Esophagus (tissue), 2 donors: Measurements from ENCODE around the gene MRPS16. TPM values are rescaled to one million over a fixed set of nuclear protein-coding genes. Genes with fewer than 3 reads are reported as not detected.

ENCODE experiments used
- H3K27ac ChIP-seq, 2 donors: one replicate each; pipeline ENCODE4 v1.5.1; 2013; ENCODE audit warnings: low read depth in 2 of 2, mild to moderate bottlenecking in 2 of 2, inconsistent platforms in 1 of 2, low read length in 1 of 2, moderate library complexity in 1 of 2
- H3K27me3 ChIP-seq, 2 donors: one replicate each; pipeline ENCODE4 v1.6.1; 2013; ENCODE audit warnings: low read length in 2 of 2, control low read depth in 1 of 2, mild to moderate bottlenecking in 1 of 2; ENCODE audit not compliant: insufficient read depth in 2 of 2, control insufficient read depth in 1 of 2
- H3K36me3 ChIP-seq, 2 donors: one replicate each; pipeline ENCODE4 v1.6.1; 2013; ENCODE audit warnings: low read length in 1 of 2; ENCODE audit not compliant: control insufficient read depth in 2 of 2, insufficient read depth in 2 of 2
- H3K4me1 ChIP-seq, 2 donors: one replicate each; pipeline ENCODE4 v1.6.1; 2013; ENCODE audit warnings: low read length in 1 of 2; ENCODE audit not compliant: control insufficient read depth in 2 of 2, insufficient read depth in 2 of 2
- H3K4me3 ChIP-seq, 2 donors: one replicate each; pipeline ENCODE4 v1.5.1; 2013; ENCODE audit warnings: low read length in 2 of 2, mild to moderate bottlenecking in 2 of 2, low read depth in 1 of 2, moderate library complexity in 1 of 2
- H3K9me3 ChIP-seq, 2 donors: one replicate each; pipeline ENCODE4 v1.6.1; 2013; ENCODE audit warnings: mild to moderate bottlenecking in 2 of 2, low read depth in 1 of 2, low read length in 1 of 2, moderate library complexity in 1 of 2; ENCODE audit not compliant: control insufficient read depth in 2 of 2, insufficient read depth in 1 of 2
- WGBS, 2 donors: extraction: QIAGEN DNeasy Blood & Tissue Kit; methylation state at CpG; one replicate each; pipeline ENCODE4 v1.1.7; 2013; 5-methylcytosine and 5-hydroxymethylcytosine counted together
- polyA plus RNA-seq, 2 donors: library from polyadenylated mRNA; stranded (reverse); fragments of 200-250 nt; gene quantifications; one replicate each; pipeline ENCODE4 v1.2.3, GENCODE V29; 2013
- donor health status: healthy with polysubstance abuse.
- donor health status: Bipolar disorder and iron deficiency.

The MRPS16 gene
- polyA plus RNA-seq, 2 donors, result 41.7 to 60.3 TPM

- H3K9me3 ChIP-seq, result no peaks in the 10 kb centered on the region
- H3K27ac ChIP-seq, result peak overlapping the region; percentile 96 to 98
- H3K36me3 ChIP-seq, result peaks cover 2 to 4% of the 10 kb centered on the region in 2 donors
- WGBS, 2 donors, result 2% methylated on average over 8 of the region's 8 CpGs
- no peaks in the 10 kb centered on the region for H3K4me1 ChIP-seq
- H3K4me3 ChIP-seq, result peak overlapping the region; percentile 86 to 90
- H3K27me3 ChIP-seq, result no peaks in the 10 kb centered on the region
Observed at GRCh38 chr10:73246322-73246645, 6.2 kb downstream of the MRPS16 start.

- Histone ChIP-seq H3K4me1 (no peaks in the 10 kb centered on the region), H3K4me3 (no peak overlapping the region), H3K27ac (no peak overlapping the region), H3K27me3 (no peaks in the 10 kb centered on the region), H3K9me3 (no peaks in the 10 kb centered on the region), H3K36me3 (peaks cover 0 to 2% of the 10 kb centered on the region in 2 donors)
- WGBS, 2 donors, result 55% methylated on average over 8 of the region's 8 CpGs
Observed at GRCh38 chr10:73244866-73245477, 7.5 kb downstream of the MRPS16 start.

GRCh38 chr10:73239908-73240307 lies 12.5 kb downstream of the MRPS16 start:
- Histone ChIP-seq H3K27me3 (no peaks in the 10 kb centered on the region), H3K36me3 (peaks cover 2 to 7% of the 10 kb centered on the region in 2 donors), H3K27ac (no peak overlapping the region), H3K4me3 (no peak overlapping the region), H3K4me1 (no peaks in the 10 kb centered on the region), H3K9me3 (no peaks in the 10 kb centered on the region)
- WGBS, 2 donors, result 94 to 96% methylated on average over 2 of the region's 2 CpGs

- Histone ChIP-seq H3K27me3 (no peaks in the 10 kb centered on the region), H3K4me1 (no peaks in the 10 kb centered on the region), H3K9me3 (no peaks in the 10 kb centered on the region), H3K4me3 (no peak overlapping the region), H3K36me3 (peaks cover 2 to 7% of the 10 kb centered on the region in 2 donors), H3K27ac (no peak overlapping the region)
- WGBS, 2 donors, result 93 to 95% methylated on average over 5 of the region's 5 CpGs
Observed at GRCh38 chr10:73238990-73239566, 13.4 kb downstream of the MRPS16 start.

- Histone ChIP-seq H3K4me1 (no peaks in the 10 kb centered on the region), H3K9me3 (no peaks in the 10 kb centered on the region), H3K36me3 (peaks cover under 1 to 7% of the 10 kb centered on the region in 2 donors), H3K27ac (no peak overlapping the region), H3K4me3 (no peak overlapping the region), H3K27me3 (no peaks in the 10 kb centered on the region)
- 87 to 89% methylated on average over 7 of the region's 7 CpGs for WGBS, 2 donors
Observed at GRCh38 chr10:73234695-73235094, 17.7 kb downstream of the MRPS16 start.

GRCh38 chr10:73233883-73234282 lies 18.6 kb downstream of the MRPS16 start:
- Histone ChIP-seq H3K4me1 (no peaks in the 10 kb centered on the region), H3K9me3 (no peaks in the 10 kb centered on the region), H3K27ac (no peak overlapping the region), H3K27me3 (no peaks in the 10 kb centered on the region), H3K4me3 (no peak overlapping the region), H3K36me3 (peaks cover 2 to 5% of the 10 kb centered on the region in 2 donors)
- WGBS, 2 donors, result 91 to 94% methylated on average over 2 of the region's 2 CpGs

- H3K4me3 ChIP-seq, result no peak overlapping the region
- peaks cover 2 to 3% of the 10 kb centered on the region in 2 donors for H3K36me3 ChIP-seq
- no peaks in the 10 kb centered on the region for H3K27me3 ChIP-seq
- WGBS, 2 donors, result 88 to 91% methylated on average over 8 of the region's 8 CpGs
- H3K4me1 ChIP-seq, result no peaks in the 10 kb centered on the region
- H3K27ac ChIP-seq, result no peak overlapping the region
- no peaks in the 10 kb centered on the region for H3K9me3 ChIP-seq
Observed at GRCh38 chr10:73232887-73233286, 19.6 kb downstream of the MRPS16 start.

- WGBS, 2 donors, result 82 to 87% methylated on average over 6 of the region's 6 CpGs
- H3K27ac ChIP-seq, result no peak overlapping the region
- peaks cover 0 to 2% of the 10 kb centered on the region in 2 donors for H3K36me3 ChIP-seq
Observed at GRCh38 chr10:73229567-73229966, 22.9 kb downstream of the MRPS16 start.

GRCh38 chr10:73228247-73228646 lies 24.2 kb downstream of the MRPS16 start:
- H3K4me1 ChIP-seq, result no peaks in the 10 kb centered on the region
- peaks cover 0 to 2% of the 10 kb centered on the region in 2 donors for H3K36me3 ChIP-seq
- no peak overlapping the region for H3K27ac ChIP-seq
- no peak overlapping the region for H3K4me3 ChIP-seq
- 83 to 89% methylated on average over 3 of the region's 3 CpGs for WGBS, 2 donors
- H3K9me3 ChIP-seq, result no peaks in the 10 kb centered on the region
- no peaks in the 10 kb centered on the region for H3K27me3 ChIP-seq

More at GRCh38 chr10:73229567-73229966, 22.9 kb downstream of the MRPS16 start:
- Histone ChIP-seq H3K4me1 (no peaks in the 10 kb centered on the region), H3K9me3 (no peaks in the 10 kb centered on the region), H3K27me3 (no peaks in the 10 kb centered on the region), H3K4me3 (no peak overlapping the region)

GRCh38 chr10:73226663-73227062 lies 25.8 kb downstream of the MRPS16 start:
- peaks cover 0 to 2% of the 10 kb centered on the region in 2 donors for H3K36me3 ChIP-seq
- H3K9me3 ChIP-seq, result no peaks in the 10 kb centered on the region
- no peak overlapping the region for H3K27ac ChIP-seq
- no peak overlapping the region for H3K4me3 ChIP-seq
- H3K27me3 ChIP-seq, result no peaks in the 10 kb centered on the region
- no peaks in the 10 kb centered on the region for H3K4me1 ChIP-seq
